Mesenchymal stem cell (in vitro differentiated cells and primary cell): ENCODE data around the gene MIB1.

ENCODE experiments used
- DNase-seq: peaks from one replicate; pipeline ENCODE4 v3.0.0-alpha.2; 2013
- H2AFZ ChIP-seq: one replicate; pipeline ENCODE4 v1.6.1; 2013; ENCODE audit warnings: low read depth, mild to moderate bottlenecking, control low read depth, inconsistent platforms, low read length, moderate library complexity
- H2AK5ac ChIP-seq: 2 replicates; pipeline ENCODE4 v1.6.1; 2013; ENCODE audit warnings: low read length, moderate library complexity, mild to moderate bottlenecking, inconsistent platforms; ENCODE audit not compliant: severe bottlenecking
- H2BK120ac ChIP-seq: one replicate; pipeline ENCODE4 v1.6.1; 2013; ENCODE audit warnings: low read depth, mild to moderate bottlenecking, inconsistent platforms, low read length, moderate library complexity
- H2BK12ac ChIP-seq, 2 experiments: one replicate each; pipeline ENCODE4 v1.6.1; 2013; ENCODE audit warnings: inconsistent platforms in 2 of 2, low read length in 2 of 2, mild to moderate bottlenecking in 2 of 2, moderate library complexity in 2 of 2, control low read depth in 1 of 2
- H2BK15ac ChIP-seq: one replicate; pipeline ENCODE4 v1.6.1; 2013; ENCODE audit warnings: mild to moderate bottlenecking, low read depth, inconsistent platforms; ENCODE audit not compliant: poor library complexity, severe bottlenecking
- H2BK5ac ChIP-seq: 2 replicates; pipeline ENCODE4 v1.6.1; 2013; ENCODE audit warnings: low read depth, mild to moderate bottlenecking, low read length, control low read depth, inconsistent platforms; ENCODE audit not compliant: poor library complexity, severe bottlenecking
- H3K14ac ChIP-seq, 2 experiments: one replicate each; pipeline ENCODE4 v1.6.1; 2013; ENCODE audit warnings: inconsistent platforms in 2 of 2, low read length in 2 of 2, control low read depth in 1 of 2, mild to moderate bottlenecking in 1 of 2, moderate library complexity in 1 of 2
- H3K18ac ChIP-seq, 2 experiments: one replicate each; pipeline ENCODE4 v1.6.1; 2013; ENCODE audit warnings: inconsistent platforms in 2 of 2, low read length in 2 of 2, control low read depth in 1 of 2, low read depth in 1 of 2, mild to moderate bottlenecking in 1 of 2
- H3K23ac ChIP-seq, 2 experiments: one replicate each; pipeline ENCODE4 v1.6.1; 2013; ENCODE audit warnings: inconsistent platforms in 2 of 2, low read length in 2 of 2, mild to moderate bottlenecking in 2 of 2, moderate library complexity in 2 of 2, control low read depth in 1 of 2
- H3K27ac ChIP-seq: 2 replicates; pipeline ENCODE4 v1.5.1; 2013; ENCODE audit warnings: mild to moderate bottlenecking, moderate library complexity, low read length, control low read depth, inconsistent platforms; ENCODE audit not compliant: poor library complexity, severe bottlenecking
- H3K27me3 ChIP-seq, 2 experiments: 2 replicates each; pipeline versions ENCODE4 v1.6.1 to v1.7.0; 2013; ENCODE audit warnings: low read length in 2 of 2, mild to moderate bottlenecking in 2 of 2, moderate library complexity in 2 of 2, control low read depth in 1 of 2, inconsistent platforms in 1 of 2; ENCODE audit not compliant: control insufficient read depth in 1 of 2, insufficient read depth in 1 of 2
- H3K36me3 ChIP-seq, 2 experiments: 2 replicates each; pipeline versions ENCODE4 v1.6.1 to v1.7.0; 2013; ENCODE audit warnings: low read length in 2 of 2, control low read depth in 1 of 2, inconsistent platforms in 1 of 2, low read depth in 1 of 2, mild to moderate bottlenecking in 1 of 2; ENCODE audit not compliant: insufficient read depth in 2 of 2, control insufficient read depth in 1 of 2
- H3K4ac ChIP-seq, 2 experiments: one replicate each; pipeline ENCODE4 v1.6.1; 2013; ENCODE audit warnings: inconsistent platforms in 2 of 2, low read length in 2 of 2, mild to moderate bottlenecking in 2 of 2, moderate library complexity in 2 of 2, control low read depth in 1 of 2, low read depth in 1 of 2
- H3K4me1 ChIP-seq: 2 replicates; pipeline ENCODE4 v1.6.1; 2013; ENCODE audit warnings: low read depth, low read length, control low read depth; ENCODE audit not compliant: control insufficient read depth, insufficient read depth
- H3K4me2 ChIP-seq: 2 replicates; pipeline ENCODE4 v1.6.1; 2013; ENCODE audit warnings: low read length, mild to moderate bottlenecking, inconsistent platforms; ENCODE audit not compliant: poor library complexity, severe bottlenecking
- H3K4me3 ChIP-seq, 2 experiments: 2 replicates each; pipeline versions ENCODE4 v1.5.1 to v1.7.0; 2013; ENCODE audit warnings: low read length in 2 of 2, mild to moderate bottlenecking in 2 of 2, control low read depth in 1 of 2, low read depth in 1 of 2; ENCODE audit not compliant: insufficient read depth in 1 of 2
- H3K79me1 ChIP-seq: replicated peaks from 2 replicates; pipeline ENCODE4 v1.6.1; 2013; ENCODE audit warnings: mild to moderate bottlenecking, control low read depth, low read length, inconsistent platforms; ENCODE audit not compliant: poor library complexity, severe bottlenecking
- H3K9ac ChIP-seq: 2 replicates; pipeline ENCODE4 v1.7.0; 2013; ENCODE audit warnings: mild to moderate bottlenecking, low read length, moderate library complexity
- H3K9me3 ChIP-seq: 2 replicates; pipeline ENCODE4 v1.7.0; 2013; ENCODE audit warnings: mild to moderate bottlenecking, low read length; ENCODE audit not compliant: control insufficient read depth
- H4K8ac ChIP-seq: one replicate; pipeline ENCODE4 v1.6.1; 2013; ENCODE audit warnings: inconsistent platforms, mild to moderate bottlenecking, low read length, moderate library complexity
- H4K91ac ChIP-seq: one replicate; pipeline ENCODE4 v1.6.1; 2013; ENCODE audit warnings: mild to moderate bottlenecking, low read length, inconsistent platforms
- WGBS: methylation state at CpG from one replicate; pipeline ENCODE4 v1.1.7; 2013; ENCODE audit warnings: mixed read lengths; 5-methylcytosine and 5-hydroxymethylcytosine counted together

MIB1 gene

GRCh38 chr18:21762181-21762772 lies 21.7 kb downstream of the MIB1 start:
- no peak overlapping the region for H2BK12ac ChIP-seq
- peaks cover 8% of the 10 kb centered on the region for H3K79me1 ChIP-seq
- no peaks in the 10 kb centered on the region for H3K4me1 ChIP-seq
- no peaks in the 10 kb centered on the region for H3K9me3 ChIP-seq
- no peak overlapping the region for H3K14ac ChIP-seq
- no peak overlapping the region for H2BK15ac ChIP-seq
- no peak for DNase-seq
- no peak overlapping the region for H3K4me2 ChIP-seq
- H4K91ac ChIP-seq: no peak overlapping the region
- no peak overlapping the region for H3K23ac ChIP-seq
- no peak overlapping the region for H2AFZ ChIP-seq
- H4K8ac ChIP-seq: no peak overlapping the region
- H3K18ac ChIP-seq: no peak overlapping the region
- no peak overlapping the region for H3K4me3 ChIP-seq
- H2AK5ac ChIP-seq: no peak overlapping the region
- no peak overlapping the region for H2BK5ac ChIP-seq
- H3K27ac ChIP-seq: no peak overlapping the region
- H3K27me3 ChIP-seq: no peaks in the 10 kb centered on the region
- H3K9ac ChIP-seq: no peak overlapping the region
- no peak overlapping the region for H2BK120ac ChIP-seq
- H3K36me3 ChIP-seq: peaks cover 0 to 18% of the 10 kb centered on the region in 2 experiments
- no peak overlapping the region for H3K4ac ChIP-seq

GRCh38 chr18:21763846-21764646 lies 23.5 kb downstream of the MIB1 start:
- no peak overlapping the region for H3K4me2 ChIP-seq
- no peak overlapping the region for H3K18ac ChIP-seq
- no peak overlapping the region for H2BK120ac ChIP-seq
- peaks cover 11% of the 10 kb centered on the region for H3K79me1 ChIP-seq
- H3K4ac ChIP-seq: no peak overlapping the region
- H2BK15ac ChIP-seq: no peak overlapping the region
- no peak overlapping the region for H4K8ac ChIP-seq
- H2AK5ac ChIP-seq: no peak overlapping the region
- DNase-seq: peak; percentile 21
- WGBS: no CpG with 5 or more reads among the region's 3 CpGs
- H3K27me3 ChIP-seq: no peaks in the 10 kb centered on the region
- H2BK12ac ChIP-seq: no peak overlapping the region
- H3K27ac ChIP-seq: no peak overlapping the region
- no peak overlapping the region for H3K4me3 ChIP-seq
- no peak overlapping the region for H3K9ac ChIP-seq
- H2BK5ac ChIP-seq: no peak overlapping the region
- H3K14ac ChIP-seq: no peak overlapping the region
- H3K23ac ChIP-seq: no peak overlapping the region
- H3K4me1 ChIP-seq: no peaks in the 10 kb centered on the region
- H4K91ac ChIP-seq: no peak overlapping the region
- H3K9me3 ChIP-seq: no peaks in the 10 kb centered on the region
- H2AFZ ChIP-seq: no peak overlapping the region
- peaks cover under 1 to 32% of the 10 kb centered on the region in 2 experiments for H3K36me3 ChIP-seq

GRCh38 chr18:21769206-21769605 lies 28.6 kb downstream of the MIB1 start:
- no peak for DNase-seq
- Histone ChIP-seq H3K9ac (peak overlapping the region; percentile 31), H3K4me3 (no peak overlapping the region), H3K27me3 (no peaks in the 10 kb centered on the region), H4K8ac (no peak overlapping the region), H2BK12ac (no peak overlapping the region), H3K79me1 (peaks cover 10% of the 10 kb centered on the region), H3K4me2 (no peak overlapping the region), H2BK15ac (no peak overlapping the region), H2AFZ (no peak overlapping the region), H2AK5ac (no peak overlapping the region), H2BK120ac (no peak overlapping the region), H3K23ac (no peak overlapping the region), H3K9me3 (no peaks in the 10 kb centered on the region), H3K4me1 (peaks cover 2% of the 10 kb centered on the region), H3K27ac (no peak overlapping the region), H4K91ac (no peak overlapping the region), H3K14ac (no peak overlapping the region), H3K4ac (no peak overlapping the region), H3K36me3 (peaks cover 3 to 57% of the 10 kb centered on the region in 2 experiments), H2BK5ac (no peak overlapping the region), H3K18ac (no peak overlapping the region)
- WGBS: 99% methylated on average over 4 of the region's 4 CpGs

- no peak overlapping the region for H3K4ac ChIP-seq
- H4K8ac ChIP-seq: no peak overlapping the region
- peaks cover 13% of the 10 kb centered on the region for H3K79me1 ChIP-seq
- H3K9ac ChIP-seq: no peak overlapping the region
- H3K36me3 ChIP-seq: peaks cover 0 to 50% of the 10 kb centered on the region in 2 experiments
- over 99% methylated on average over 6 of the region's 7 CpGs for WGBS
- no peak overlapping the region for H3K23ac ChIP-seq
- no peak overlapping the region for H3K4me3 ChIP-seq
- no peak overlapping the region for H2AFZ ChIP-seq
- DNase-seq: no peak
- H2BK12ac ChIP-seq: no peak overlapping the region
- H3K14ac ChIP-seq: no peak overlapping the region
- no peak overlapping the region for H2BK5ac ChIP-seq
- no peak overlapping the region for H3K18ac ChIP-seq
- H4K91ac ChIP-seq: no peak overlapping the region
- H2BK15ac ChIP-seq: no peak overlapping the region
- H3K4me2 ChIP-seq: no peak overlapping the region
- H3K27me3 ChIP-seq: no peaks in the 10 kb centered on the region
- no peak overlapping the region for H2BK120ac ChIP-seq
- H3K27ac ChIP-seq: no peak overlapping the region
- peaks cover 2% of the 10 kb centered on the region for H3K4me1 ChIP-seq
- no peaks in the 10 kb centered on the region for H3K9me3 ChIP-seq
- no peak overlapping the region for H2AK5ac ChIP-seq
Measured at GRCh38 chr18:21774722-21775121, 34.1 kb downstream of the MIB1 start.
